ENCODE data around the gene EHMT1.
A peak's percentile ranks its signal among the peaks of the same experiment; 100 is the strongest.
"Not testable (repeated sequence)": the region's sequence is repeated elsewhere in the genome, so short reads cannot be mapped to it uniquely, and the experiment has no call there.

The EHMT1 gene

GRCh38 chr9:137621131-137621757, 2.4 kb downstream of the EHMT1 start:
- DNase-seq (ENCODE audit: insufficient read length): no peak
- no peak for FAIRE-seq
- no peak for TF ChIP-seq POLR2A (IDR thresholded peaks at IDR 0.05; ENCODE audit: low read depth, low read length)
- no peak for TF ChIP-seq TAF1 (IDR thresholded peaks at IDR 0.05; ENCODE audit: borderline replicate concordance, low read depth, low read length)
- no peak for TF ChIP-seq POLR2AphosphoS5 (IDR thresholded peaks at IDR 0.05; ENCODE audit: low read depth, low read length)

DNA sequence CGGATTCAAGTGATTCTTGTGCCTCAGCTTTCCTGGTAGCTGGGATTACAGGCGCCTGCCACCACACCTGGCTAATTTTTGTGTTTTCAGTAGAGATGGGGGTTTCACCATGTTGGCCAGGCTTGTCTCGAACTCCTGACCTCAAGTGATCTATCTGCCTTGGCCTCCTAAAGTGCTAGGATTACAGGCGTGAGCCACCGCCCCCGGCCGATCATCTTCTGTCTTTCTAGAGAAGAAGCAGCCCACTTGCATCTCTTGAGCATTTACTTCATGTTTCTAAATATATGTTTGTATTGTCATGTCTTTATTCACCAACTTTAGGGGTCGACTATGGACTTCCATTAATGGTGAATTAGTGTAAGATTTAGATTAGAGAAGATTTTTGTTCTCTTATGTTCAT, 3.4 kb downstream of the EHMT1 start:
- not testable (repeated sequence) for DNase-seq (ENCODE audit: insufficient read length); FAIRE-seq

DNA sequence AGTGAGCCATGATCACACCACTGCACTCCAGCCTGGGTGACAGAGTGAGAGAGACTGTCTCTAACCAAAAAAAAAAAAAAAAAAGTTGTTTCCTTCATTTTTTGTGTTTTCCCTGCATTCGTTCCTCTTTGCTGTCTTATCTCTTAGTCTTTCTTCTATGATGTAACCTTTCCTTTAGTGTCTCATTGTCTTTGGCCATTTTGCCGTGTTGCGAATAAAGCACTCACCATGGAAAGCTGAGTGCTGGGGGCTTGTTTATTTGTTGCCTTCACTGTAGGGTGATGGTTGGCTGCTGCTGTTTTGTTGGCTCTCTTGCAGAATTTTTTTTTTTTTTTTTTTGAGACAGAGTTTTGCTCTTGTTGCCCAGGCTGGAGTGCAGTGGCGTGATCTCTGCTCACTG, 7.7 kb downstream of the EHMT1 start:
- DNase-seq (ENCODE audit: insufficient read length) (no peak), FAIRE-seq (no peak)
- TF ChIP-seq POLR2A (IDR thresholded peaks at IDR 0.05; ENCODE audit: low read depth, low read length): no peak
- no peak for TF ChIP-seq TAF1 (IDR thresholded peaks at IDR 0.05; ENCODE audit: borderline replicate concordance, low read depth, low read length)
- no peak for TF ChIP-seq POLR2AphosphoS5 (IDR thresholded peaks at IDR 0.05; ENCODE audit: low read depth, low read length)

GRCh38 chr9:137627406-137627805, 8.6 kb downstream of the EHMT1 start:
- not testable (repeated sequence) for FAIRE-seq; DNase-seq (ENCODE audit: insufficient read length)

GRCh38 chr9:137630126-137630525, 11.3 kb downstream of the EHMT1 start:
- DNase-seq (ENCODE audit: insufficient read length) (no peak), FAIRE-seq (no peak)
- TF ChIP-seq POLR2AphosphoS5 (IDR thresholded peaks at IDR 0.05; ENCODE audit: low read depth, low read length): no peak
- no peak for TF ChIP-seq POLR2A (IDR thresholded peaks at IDR 0.05; ENCODE audit: low read depth, low read length)
- TF ChIP-seq TAF1 (IDR thresholded peaks at IDR 0.05; ENCODE audit: borderline replicate concordance, low read depth, low read length): no peak

DNA sequence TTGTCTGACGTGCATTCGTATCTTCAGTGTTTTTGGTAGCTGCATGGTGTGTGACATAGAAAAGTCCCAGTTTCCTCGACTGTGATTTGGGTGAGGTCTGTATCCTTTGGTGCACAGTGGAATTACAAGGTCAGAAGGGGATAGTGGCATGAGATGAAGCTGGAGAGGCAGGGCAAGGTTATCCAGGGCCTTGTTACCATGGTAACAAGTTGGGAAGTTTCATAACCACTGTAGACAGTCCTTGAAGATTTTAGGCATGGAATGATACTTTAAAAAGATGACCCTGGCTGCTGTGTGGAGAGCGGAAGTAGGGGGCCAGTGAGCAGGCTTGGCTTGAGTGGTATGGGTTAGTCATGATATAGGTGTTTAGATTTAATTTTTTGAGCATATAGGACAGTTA, 11.9 kb downstream of the EHMT1 start:
- no peak for FAIRE-seq
- no peak for TF ChIP-seq POLR2AphosphoS5 (IDR thresholded peaks at IDR 0.05; ENCODE audit: low read depth, low read length)
- TF ChIP-seq TAF1 (IDR thresholded peaks at IDR 0.05; ENCODE audit: borderline replicate concordance, low read depth, low read length): no peak
- TF ChIP-seq POLR2A (IDR thresholded peaks at IDR 0.05; ENCODE audit: low read depth, low read length): no peak
- DNase-seq (ENCODE audit: insufficient read length): no peak

- FAIRE-seq: no peak
- TF ChIP-seq POLR2AphosphoS5 (IDR thresholded peaks at IDR 0.05; ENCODE audit: low read depth, low read length) (no peak), TAF1 (IDR thresholded peaks at IDR 0.05; ENCODE audit: borderline replicate concordance, low read depth, low read length) (no peak), POLR2A (IDR thresholded peaks at IDR 0.05; ENCODE audit: low read depth, low read length) (no peak)
- no peak for DNase-seq (ENCODE audit: insufficient read length)
These were observed 12.8 kb downstream of the EHMT1 start for GRCh38 chr9:137631345-137632229.

DNA sequence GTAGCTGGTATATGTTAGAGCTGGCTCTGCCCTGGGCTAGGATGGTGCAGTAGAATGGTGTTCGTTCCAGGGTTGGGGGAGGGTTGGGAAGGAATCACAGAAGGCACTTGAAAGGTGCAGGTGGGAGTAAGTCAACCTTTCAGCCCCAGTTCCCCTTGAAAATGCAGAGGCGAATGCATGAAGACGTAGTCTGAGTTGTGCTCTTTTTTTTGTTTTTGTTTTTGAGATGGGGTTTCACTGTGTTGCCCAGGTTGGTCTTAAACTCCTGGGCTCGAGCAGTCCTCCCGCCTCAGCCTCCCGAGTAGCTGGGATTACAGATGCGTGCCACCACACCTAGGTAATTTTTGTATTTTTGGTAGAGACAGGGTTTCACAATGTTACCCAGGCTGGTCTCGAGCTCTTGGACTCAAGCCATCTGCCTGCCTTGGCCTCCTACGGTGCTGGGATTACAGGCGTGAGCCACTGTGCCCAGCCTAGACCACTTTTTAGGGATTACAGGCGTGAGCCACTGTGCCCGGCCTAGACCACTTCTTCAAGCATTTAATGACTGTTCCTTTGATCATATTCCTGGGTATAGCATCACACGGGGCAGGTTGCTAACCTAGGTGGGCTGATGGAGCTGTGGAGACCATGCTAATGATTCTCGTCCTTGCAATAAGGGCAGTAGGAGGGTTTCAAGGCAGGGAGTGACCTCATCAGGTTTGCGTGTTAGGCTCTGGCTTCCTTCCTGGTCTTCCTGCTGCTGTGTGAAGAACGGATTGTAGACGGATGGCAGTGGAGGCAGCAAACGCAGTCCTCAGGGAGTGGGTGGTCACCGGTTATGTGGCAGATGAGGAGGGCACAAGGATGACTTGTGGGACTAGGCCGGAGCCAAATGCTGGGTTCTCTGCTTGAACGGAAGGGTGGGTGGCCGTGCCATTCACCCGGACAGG, 13.7 kb downstream of the EHMT1 start:
- FAIRE-seq: no peak
- no peak for DNase-seq (ENCODE audit: insufficient read length)
- TF ChIP-seq POLR2A (IDR thresholded peaks at IDR 0.05; ENCODE audit: low read depth, low read length) (no peak), POLR2AphosphoS5 (IDR thresholded peaks at IDR 0.05; ENCODE audit: low read depth, low read length) (no peak), TAF1 (IDR thresholded peaks at IDR 0.05; ENCODE audit: borderline replicate concordance, low read depth, low read length) (no peak)

DNA sequence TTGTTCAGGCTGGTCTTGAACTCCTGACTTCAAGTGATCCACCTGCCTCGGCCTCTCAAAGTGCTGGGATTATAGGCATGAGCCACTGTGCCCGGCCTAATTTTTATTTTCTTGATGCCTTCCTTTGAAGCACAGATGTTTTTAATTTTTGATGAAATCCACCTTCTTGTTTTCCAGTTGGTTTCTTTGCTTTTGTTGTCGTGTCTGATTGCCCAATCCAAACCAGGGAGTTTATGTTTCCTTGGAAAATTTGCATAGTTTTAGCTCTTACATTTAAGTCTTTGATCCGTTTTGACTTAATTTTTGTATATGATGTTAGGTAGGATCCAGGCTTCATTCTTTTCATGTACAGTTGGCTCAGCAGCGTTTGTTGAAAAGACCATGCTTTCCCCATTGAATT, 15.2 kb downstream of the EHMT1 start:
- DNase-seq (ENCODE audit: insufficient read length): no peak
- no peak for FAIRE-seq
- TF ChIP-seq POLR2AphosphoS5 (IDR thresholded peaks at IDR 0.05; ENCODE audit: low read depth, low read length) (no peak), POLR2A (IDR thresholded peaks at IDR 0.05; ENCODE audit: low read depth, low read length) (no peak), TAF1 (IDR thresholded peaks at IDR 0.05; ENCODE audit: borderline replicate concordance, low read depth, low read length) (no peak)

DNA sequence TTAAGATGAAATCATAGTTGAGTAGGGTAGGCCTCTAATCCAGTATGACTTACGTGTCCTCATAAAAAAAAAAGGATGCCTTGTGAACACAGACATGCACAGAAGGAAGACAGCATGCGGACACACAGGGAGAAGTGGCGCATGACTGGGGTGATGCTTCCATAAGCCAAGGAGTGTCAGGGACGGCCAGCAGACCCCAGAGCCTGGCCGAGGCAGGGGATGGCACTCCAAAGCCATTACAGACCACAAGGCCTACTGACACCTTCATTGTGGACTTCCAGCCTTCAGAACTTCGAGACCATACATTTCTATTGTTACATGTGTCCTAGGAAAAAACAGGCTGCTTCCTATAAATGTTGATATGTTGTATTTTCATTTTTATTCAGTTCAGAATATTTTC, 19.9 kb downstream of the EHMT1 start:
- FAIRE-seq (no peak), DNase-seq (ENCODE audit: insufficient read length) (no peak)
- TF ChIP-seq TAF1 (IDR thresholded peaks at IDR 0.05; ENCODE audit: borderline replicate concordance, low read depth, low read length) (no peak), POLR2A (IDR thresholded peaks at IDR 0.05; ENCODE audit: low read depth, low read length) (no peak), POLR2AphosphoS5 (IDR thresholded peaks at IDR 0.05; ENCODE audit: low read depth, low read length) (no peak)

DNA sequence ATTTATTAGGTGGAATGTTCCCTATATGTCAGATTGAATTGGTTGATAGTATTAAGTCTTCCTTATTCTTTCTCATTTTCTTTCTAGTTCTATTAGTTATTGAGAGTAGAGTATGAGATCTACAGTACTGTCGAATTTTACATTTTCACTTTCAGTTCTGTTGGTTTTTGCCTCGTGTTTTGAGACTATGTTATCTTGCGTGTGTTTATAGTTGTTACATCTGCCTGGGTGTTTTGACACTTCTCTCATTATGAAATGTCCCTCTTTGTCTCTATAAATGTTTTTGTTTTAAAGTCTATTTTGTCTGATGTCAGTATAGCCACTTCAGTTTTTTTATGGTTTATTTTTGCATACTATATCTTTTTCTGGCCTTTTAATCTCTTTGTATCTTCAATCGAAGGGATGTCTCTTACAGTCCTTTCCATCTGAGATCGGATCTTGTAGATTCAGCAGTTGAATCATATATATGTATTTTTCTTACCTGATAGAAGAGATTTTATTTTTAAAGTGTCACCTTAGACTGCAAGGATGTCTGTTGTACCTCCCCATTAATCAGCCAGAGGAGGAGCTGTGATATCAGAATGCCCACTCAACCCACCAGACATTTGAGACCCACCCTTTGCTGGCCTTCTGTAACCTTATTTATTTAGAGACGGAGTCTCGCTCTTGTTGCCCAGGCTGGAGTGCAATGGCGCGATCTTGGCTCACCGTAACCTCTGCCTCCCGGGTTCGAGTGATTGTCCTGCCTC, 20.7 kb downstream of the EHMT1 start:
- FAIRE-seq (peak; percentile 89), DNase-seq (ENCODE audit: insufficient read length) (no peak)
- no peak for TF ChIP-seq TAF1 (IDR thresholded peaks at IDR 0.05; ENCODE audit: borderline replicate concordance, low read depth, low read length)
